Stomach (tissue), 9 donors: ENCODE data around the gene COL16A1. TPM values are rescaled to one million over a fixed set of nuclear protein-coding genes. Genes with fewer than 3 reads are reported as not detected.

Source experiments
- DNase-seq, 2 donors: peaks; one replicate each; pipeline versions ENCODE4 v3.0.0 to v3.0.0-alpha.2; 2013 to 2019
- H3K27ac ChIP-seq, 5 donors: fragments of 200-600 bp in 4 of 5; sonication (generic) in 4 of 5; one replicate each; pipeline ENCODE4 v1.5.1; 2013 to 2019; ENCODE audit warnings: mild to moderate bottlenecking in 1 of 5, moderate library complexity in 1 of 5
- H3K27me3 ChIP-seq, 3 donors: fragments of 200-600 bp; sonication (generic); one replicate each; pipeline ENCODE4 v1.5.1; 2017 to 2019; ENCODE audit warnings: mixed run types in 1 of 3
- H3K36me3 ChIP-seq, 4 donors: fragments of 200-600 bp; sonication (generic); 1 replicate in 3 of 4; 2 replicates in 1 of 4; pipeline ENCODE4 v1.5.1; 2016 to 2019
- H3K4me1 ChIP-seq, 4 donors: fragments of 200-600 bp; sonication (generic); one replicate each; pipeline ENCODE4 v1.5.1; 2016 to 2019
- H3K4me3 ChIP-seq, 4 donors: fragments of 200-600 bp; sonication (generic) in 3 of 4; one replicate each; pipeline ENCODE4 v1.5.1; 2016 to 2019; ENCODE audit warnings: mild to moderate bottlenecking in 1 of 4
- H3K9me3 ChIP-seq, 4 donors: fragments of 200-600 bp; sonication (generic); one replicate each; pipeline ENCODE4 v1.5.1; 2016 to 2019
- EP300 ChIP-seq: sonication (generic); formaldehyde crosslinking; IDR thresholded peaks from one replicate; pipeline ENCODE4 v1.6.1; 2017; ENCODE audit warnings: antibody characterized with exemption
- POLR2A ChIP-seq, 4 donors: fragments of 450-650 bp; IDR thresholded peaks; one replicate each; pipeline ENCODE4 v1.6.1; 2016; ENCODE audit warnings: antibody characterized with exemption in 4 of 4, control low read depth in 2 of 4, mild to moderate bottlenecking in 1 of 4, moderate library complexity in 1 of 4
- POLR2AphosphoS5 ChIP-seq, 3 donors: sonication (generic); formaldehyde crosslinking; IDR thresholded peaks; one replicate each; pipeline ENCODE4 v1.6.1; 2016; ENCODE audit warnings: antibody characterized with exemption in 3 of 3
- WGBS, 5 donors: extraction: QIAGEN DNeasy Blood & Tissue Kit in 3 of 5; methylation state at CpG; one replicate each; pipeline versions ENCODE4 v1.1.5 to v1.1.7; 2013 to 2018; 5-methylcytosine and 5-hydroxymethylcytosine counted together
- intact Hi-C: fragments of 100-400 bp; cut with DNase I; formaldehyde crosslinking; loops from one replicate; pipeline ENCODE4 v1.15.1; 2023; ENCODE audit warnings: low total_unique reads
- polyA plus RNA-seq, 3 donors: library from polyadenylated mRNA; stranded (reverse); fragments of 200-250 nt; gene quantifications; one replicate each; pipeline ENCODE4 v1.2.3, GENCODE V29; 2013
- total RNA-seq, 5 donors: library from RNA; depleted of rRNA; stranded (reverse); fragments of >200 nt; gene quantifications; one replicate each; pipeline versions ENCODE4 v1.1.0 to v1.2.3, GENCODE V29; 2014 to 2016
- TF ChIP-seq, protein P1 (sequence below), 7 experiments: fragments of 450-650 bp in 4 of 7; fragments of 200-600 bp in 3 of 7; sonication (generic) in 3 of 7; IDR thresholded peaks; one replicate each; pipeline ENCODE4 v1.5.1; 2016 to 2019; ENCODE audit warnings: antibody characterized with exemption in 7 of 7, control low read depth in 2 of 7, mild to moderate bottlenecking in 1 of 7
- donor health status: healthy with polysubstance abuse.
- donor health status: Bipolar disorder and iron deficiency.
- donor health status: healthy.

COL16A1 gene
- total and polyA plus RNA-seq, 8 donors = 19.8 to 127 (median 74.1) TPM

DNA sequence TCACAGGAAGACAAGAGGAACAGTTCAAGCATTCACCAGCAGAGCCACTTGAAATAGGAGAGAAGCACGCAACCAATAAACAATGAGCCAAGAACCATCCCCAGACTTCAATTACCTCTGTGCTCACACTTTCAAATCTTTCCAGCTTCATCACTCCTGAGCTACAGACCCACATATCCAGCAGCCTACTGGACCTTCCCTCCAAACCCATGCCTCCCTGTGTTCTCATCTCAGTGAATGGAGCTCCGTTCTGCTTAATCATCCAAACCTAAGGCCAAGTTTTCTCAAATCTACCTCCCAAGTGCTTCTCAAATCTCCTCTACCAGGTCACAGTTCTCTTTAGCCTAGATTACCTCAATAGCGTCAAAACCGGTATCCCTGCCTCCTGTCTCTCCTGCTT, 62.9 kb downstream of the COL16A1 start:
- no peaks in the 10 kb centered on the region for H3K27me3 ChIP-seq
- no peak for TF ChIP-seq POLR2AphosphoS5 (IDR thresholded peaks at IDR 0.05)
- TF ChIP-seq, protein P1, sequence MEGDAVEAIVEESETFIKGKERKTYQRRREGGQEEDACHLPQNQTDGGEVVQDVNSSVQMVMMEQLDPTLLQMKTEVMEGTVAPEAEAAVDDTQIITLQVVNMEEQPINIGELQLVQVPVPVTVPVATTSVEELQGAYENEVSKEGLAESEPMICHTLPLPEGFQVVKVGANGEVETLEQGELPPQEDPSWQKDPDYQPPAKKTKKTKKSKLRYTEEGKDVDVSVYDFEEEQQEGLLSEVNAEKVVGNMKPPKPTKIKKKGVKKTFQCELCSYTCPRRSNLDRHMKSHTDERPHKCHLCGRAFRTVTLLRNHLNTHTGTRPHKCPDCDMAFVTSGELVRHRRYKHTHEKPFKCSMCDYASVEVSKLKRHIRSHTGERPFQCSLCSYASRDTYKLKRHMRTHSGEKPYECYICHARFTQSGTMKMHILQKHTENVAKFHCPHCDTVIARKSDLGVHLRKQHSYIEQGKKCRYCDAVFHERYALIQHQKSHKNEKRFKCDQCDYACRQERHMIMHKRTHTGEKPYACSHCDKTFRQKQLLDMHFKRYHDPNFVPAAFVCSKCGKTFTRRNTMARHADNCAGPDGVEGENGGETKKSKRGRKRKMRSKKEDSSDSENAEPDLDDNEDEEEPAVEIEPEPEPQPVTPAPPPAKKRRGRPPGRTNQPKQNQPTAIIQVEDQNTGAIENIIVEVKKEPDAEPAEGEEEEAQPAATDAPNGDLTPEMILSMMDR (IDR thresholded peaks at IDR 0.05) = no peak
- no peak for TF ChIP-seq EP300
- no peak for TF ChIP-seq POLR2A (IDR thresholded peaks at IDR 0.05)
- no peaks in the 10 kb centered on the region for H3K9me3 ChIP-seq
- H3K27ac ChIP-seq = no peak overlapping the region
- H3K4me1 ChIP-seq = peaks cover 29 to 88% (median 78%) of the 10 kb centered on the region in 4 donors
- intact Hi-C loops = no loop called here
- WGBS, 5 donors = 76 to 82% (median 81%) methylated on average over 4 of the region's 4 CpGs
- H3K36me3 ChIP-seq = no peaks in the 10 kb centered on the region
- no peak overlapping the region for H3K4me3 ChIP-seq
- DNase-seq = no peak

DNA sequence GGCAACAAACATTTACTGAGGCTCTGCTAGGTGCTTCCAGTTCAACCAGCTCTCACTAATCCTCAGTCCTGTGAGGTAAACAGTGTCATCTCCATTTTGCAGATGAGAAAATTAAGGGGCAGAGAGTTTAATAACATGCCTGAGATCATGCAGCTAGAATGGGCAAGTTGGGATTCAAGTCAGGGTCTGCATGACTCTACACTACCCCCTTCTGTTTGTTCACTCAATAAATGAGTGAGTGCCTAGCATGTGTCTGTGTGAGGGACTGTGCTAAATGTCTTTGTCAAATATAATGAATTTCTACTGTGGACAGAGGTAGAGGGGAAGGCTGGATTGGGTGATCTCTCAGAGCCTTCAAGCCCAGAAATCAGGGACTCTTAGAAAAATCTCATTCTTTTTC, 63.6 kb downstream of the COL16A1 start:
- no peak for DNase-seq
- Histone ChIP-seq H3K4me3 (no peak overlapping the region), H3K9me3 (no peaks in the 10 kb centered on the region), H3K36me3 (peaks cover 1 to 4% (median 2%) of the 10 kb centered on the region in 4 donors), H3K4me1 (peaks cover 29 to 89% (median 78%) of the 10 kb centered on the region in 4 donors), H3K27me3 (no peaks in the 10 kb centered on the region), H3K27ac (peak overlapping the region in 1 of 5 donors; percentile 18)
- intact Hi-C loops = no loop called here
- TF ChIP-seq POLR2A (IDR thresholded peaks at IDR 0.05) (no peak), EP300 (no peak), POLR2AphosphoS5 (IDR thresholded peaks at IDR 0.05) (no peak)
- TF ChIP-seq, protein P1 (IDR thresholded peaks at IDR 0.05) = no peak

DNA sequence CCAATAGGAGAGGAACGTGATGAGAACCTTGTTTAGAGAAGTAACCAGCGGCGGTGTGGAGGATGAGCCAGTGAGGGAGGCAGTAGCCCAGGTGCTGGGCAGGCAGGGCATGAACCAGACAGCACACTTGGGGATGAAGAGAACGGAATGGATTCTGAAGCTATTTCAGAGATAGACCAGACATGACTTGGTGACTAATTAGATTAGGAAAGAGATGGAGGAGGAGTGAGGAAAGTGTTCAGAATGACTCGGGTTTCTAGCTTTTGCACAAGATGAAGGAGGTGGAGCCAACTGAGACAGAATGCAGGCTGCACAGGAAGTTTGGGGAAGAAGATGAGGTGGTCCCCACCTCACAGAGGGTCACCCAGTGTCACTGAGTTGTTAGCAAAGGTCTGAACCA, 64.3 kb downstream of the COL16A1 start:
- Histone ChIP-seq H3K4me3 (no peak overlapping the region), H3K4me1 (peaks cover 29 to 90% (median 81%) of the 10 kb centered on the region in 4 donors), H3K36me3 (peaks cover 6 to 10% (median 8%) of the 10 kb centered on the region in 4 donors), H3K27ac (peak overlapping the region in 1 of 5 donors; percentile 18), H3K9me3 (no peaks in the 10 kb centered on the region), H3K27me3 (no peaks in the 10 kb centered on the region)
- no peak for DNase-seq
- WGBS, 5 donors = 51 to 64% (median 61%) methylated on average over 5 of the region's 5 CpGs
- intact Hi-C loops = no loop called here
- no peak for TF ChIP-seq POLR2AphosphoS5 (IDR thresholded peaks at IDR 0.05)
- TF ChIP-seq, protein P1 (IDR thresholded peaks at IDR 0.05) = no peak
- no peak for TF ChIP-seq POLR2A (IDR thresholded peaks at IDR 0.05)
- TF ChIP-seq EP300 = no peak

DNA sequence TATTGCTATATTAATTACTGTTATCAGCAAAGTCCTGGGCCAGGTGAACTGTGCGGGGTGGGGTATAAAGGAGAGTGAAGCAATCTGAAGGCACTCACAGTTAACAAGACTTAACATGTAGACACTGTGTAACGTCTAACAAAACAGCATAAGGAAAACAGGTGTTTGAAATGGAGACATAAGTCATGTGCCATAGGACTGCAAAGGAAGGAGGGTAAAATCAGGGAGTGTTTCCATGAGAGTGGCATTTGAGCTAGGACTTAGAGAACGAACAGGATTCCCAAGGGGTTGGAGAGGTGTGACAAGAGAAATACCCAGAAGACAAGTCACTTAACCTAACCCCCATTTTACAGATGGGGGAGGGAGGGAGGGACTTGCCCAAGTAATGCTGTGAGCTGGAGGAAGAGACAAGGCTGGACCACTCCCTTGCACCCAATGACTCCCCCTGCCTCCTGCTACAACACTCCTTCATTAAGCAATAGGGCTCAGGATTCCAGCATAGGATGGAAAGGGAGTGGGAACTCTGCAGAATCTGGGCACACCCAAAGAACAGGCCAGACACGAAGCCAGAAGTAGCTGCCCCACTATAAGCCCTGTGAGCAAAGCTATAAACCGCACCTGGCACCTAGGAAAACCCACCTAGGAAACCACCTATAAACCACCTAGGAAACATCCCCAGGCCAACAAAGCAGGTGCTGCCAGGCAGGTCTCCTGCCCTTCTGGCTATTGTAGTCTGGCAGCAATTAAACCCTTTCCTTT, 65.7 kb downstream of the COL16A1 start:
- TF ChIP-seq POLR2AphosphoS5 (IDR thresholded peaks at IDR 0.05) (no peak), EP300 (no peak), POLR2A (IDR thresholded peaks at IDR 0.05) (no peak)
- TF ChIP-seq, protein P1 (IDR thresholded peaks at IDR 0.05) = no peak
- peak overlapping the region in 1 of 5 donors; percentile 2 for H3K27ac ChIP-seq
- H3K36me3 ChIP-seq = peaks cover 9 to 24% (median 23%) of the 10 kb centered on the region in 4 donors
- DNase-seq = no peak
- no peaks in the 10 kb centered on the region for H3K9me3 ChIP-seq
- no peaks in the 10 kb centered on the region for H3K27me3 ChIP-seq
- WGBS, 5 donors = 39 to 52% (median 42%) methylated on average over 4 to 5 of the region's 5 CpGs
- peaks cover 20 to 85% (median 73%) of the 10 kb centered on the region in 4 donors for H3K4me1 ChIP-seq
- H3K4me3 ChIP-seq = no peak overlapping the region
- intact Hi-C loops = no loop called here
